ENCODE data around the gene RERE.

Gene RERE

DNA sequence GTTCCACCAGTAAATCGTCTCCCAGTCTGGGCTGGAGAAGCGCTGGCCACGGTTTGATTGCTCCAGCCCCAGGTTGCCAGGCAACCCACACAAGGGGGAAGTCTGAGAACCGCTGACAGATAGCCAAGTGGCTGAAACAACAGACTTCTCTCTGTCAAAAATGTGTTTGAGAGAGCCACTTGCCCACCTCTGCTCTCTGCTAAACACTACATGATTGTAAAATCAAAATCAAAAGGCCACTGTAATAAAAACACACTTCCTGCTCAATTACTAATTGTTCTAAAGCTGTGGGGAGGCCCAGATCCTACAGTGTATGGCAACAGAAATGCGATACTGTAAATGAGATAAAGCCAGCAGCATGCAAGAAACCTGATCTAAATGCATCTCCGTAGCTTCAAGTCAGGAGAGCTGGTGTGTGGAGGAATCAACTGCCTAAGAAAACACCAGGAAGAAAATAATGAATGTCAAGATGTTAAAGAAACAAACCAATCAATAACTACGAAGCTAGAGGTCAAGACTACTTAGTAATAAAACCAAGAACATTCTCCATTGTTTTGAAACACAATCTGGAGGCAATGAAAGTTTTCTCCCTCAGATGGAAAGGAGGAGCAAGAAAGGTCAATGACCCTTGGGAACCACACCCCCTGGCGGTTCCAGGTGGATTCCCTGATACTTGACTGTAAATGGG lies 378.3 kb downstream of the RERE start:
- peak; percentile 83 for DNase-seq
- in situ Hi-C loops (cut with MboI; ENCODE audit: low pct_unique_long_range_greater_than_20kb, low sequenced_read_pairs) = no loop called here

DNA sequence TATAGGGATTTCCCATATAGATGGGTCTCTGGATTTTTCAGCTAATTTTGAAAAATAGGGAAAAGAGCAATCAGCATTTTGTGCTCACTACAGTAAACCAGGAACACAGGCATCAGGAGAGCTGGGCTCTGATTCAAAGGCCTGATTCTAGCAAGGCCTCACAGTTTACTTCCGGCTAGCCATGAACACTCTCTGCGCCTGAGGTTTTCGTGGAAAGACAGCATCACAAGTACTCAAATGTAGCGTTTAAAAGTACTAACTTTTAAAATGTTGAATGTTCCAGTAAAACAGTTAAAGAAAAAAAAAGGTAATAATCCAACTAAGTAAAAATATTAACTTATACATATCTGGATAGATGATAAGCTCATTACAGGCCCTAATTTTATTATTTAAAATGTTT lies 379.0 kb downstream of the RERE start:
- in situ Hi-C loops (cut with MboI; ENCODE audit: low pct_unique_long_range_greater_than_20kb, low sequenced_read_pairs) = no loop called here
- DNase-seq = no peak

DNA sequence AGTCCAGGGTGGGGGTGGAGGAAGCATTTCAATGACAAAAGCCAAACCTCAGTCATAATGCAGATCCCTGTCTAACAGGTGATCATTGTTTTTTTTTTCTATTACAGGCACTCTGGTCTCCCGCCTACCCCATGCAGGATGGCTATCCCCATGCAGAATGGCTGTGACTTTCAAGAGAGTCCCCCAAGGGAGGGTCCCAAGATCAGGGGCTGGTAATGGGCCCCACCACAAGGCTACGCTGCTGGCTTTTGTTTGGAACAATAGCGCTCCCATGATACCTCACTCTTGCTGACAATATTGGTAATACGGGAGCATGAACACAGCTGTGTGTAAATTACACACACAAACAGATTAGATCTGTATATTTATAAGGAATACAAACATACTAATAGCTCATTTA lies 380.1 kb downstream of the RERE start:
- DNase-seq = no peak
- in situ Hi-C loops (cut with MboI; ENCODE audit: low pct_unique_long_range_greater_than_20kb, low sequenced_read_pairs) = no loop called here

DNA sequence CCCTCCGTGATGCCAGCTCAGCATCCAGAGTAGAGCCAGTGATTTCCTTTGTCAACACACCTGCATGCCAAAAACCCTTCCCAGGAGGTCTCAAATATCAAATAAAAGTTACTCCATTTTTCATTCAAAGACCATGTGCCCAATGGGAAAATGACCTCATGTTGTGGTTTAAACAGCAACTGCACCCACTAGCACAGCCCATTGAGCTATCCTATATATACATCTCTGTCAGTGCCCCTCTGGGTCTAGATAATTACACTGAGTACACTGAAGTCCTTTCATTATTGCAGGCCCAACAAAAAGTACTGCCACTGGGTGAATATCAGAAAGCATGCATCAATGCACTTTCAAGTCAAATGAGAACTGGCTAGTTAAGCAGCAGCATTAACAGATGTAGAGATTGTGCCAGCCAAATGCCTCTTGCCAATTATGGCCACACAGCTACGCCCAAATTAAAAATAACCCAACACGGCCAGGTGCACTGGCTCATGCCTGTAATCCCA lies 381.8 kb downstream of the RERE start:
- no peak for DNase-seq
- in situ Hi-C loops (cut with MboI; ENCODE audit: low pct_unique_long_range_greater_than_20kb, low sequenced_read_pairs) = no loop called here

DNA sequence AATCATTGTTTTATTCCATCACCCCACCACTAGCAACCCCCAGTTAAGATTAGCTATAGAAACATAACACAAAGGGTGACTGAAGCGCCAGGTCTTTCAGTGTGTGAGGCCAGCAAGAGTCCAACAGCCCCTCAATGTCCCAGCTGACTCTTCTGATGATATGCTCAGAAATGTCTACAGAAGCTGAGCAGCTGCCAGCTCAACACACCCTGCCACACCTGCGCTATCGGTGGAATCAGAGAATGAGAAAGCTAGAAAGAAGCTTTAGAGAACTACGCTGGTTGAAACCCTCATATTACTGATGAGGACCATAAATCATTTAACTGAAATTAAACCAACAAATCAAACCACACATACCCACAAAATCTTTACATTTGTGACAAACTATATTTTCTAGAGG lies 383.3 kb downstream of the RERE start:
- DNase-seq = no peak
- in situ Hi-C loops (cut with MboI; ENCODE audit: low pct_unique_long_range_greater_than_20kb, low sequenced_read_pairs) = no loop called here

DNA sequence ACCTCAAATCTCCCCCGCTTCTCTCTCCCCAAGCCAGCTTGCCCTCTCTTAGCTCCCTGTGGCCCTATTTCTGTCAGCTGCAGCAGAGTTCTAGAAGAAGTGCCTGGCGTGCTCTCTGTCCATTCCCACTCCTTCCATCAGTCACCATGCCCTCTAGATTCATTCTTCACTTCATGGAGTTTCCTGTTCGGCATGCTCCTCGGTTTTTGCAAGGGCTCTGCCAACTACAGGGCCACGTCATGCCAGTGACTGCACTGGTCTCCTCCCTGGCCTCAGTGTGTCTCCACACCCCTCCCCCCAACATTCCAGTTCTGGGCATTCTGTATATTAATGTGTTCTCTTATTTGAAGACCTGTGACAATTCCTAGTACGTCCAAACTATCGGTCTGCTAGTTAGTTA lies 385.7 kb downstream of the RERE start:
- in situ Hi-C loops (cut with MboI; ENCODE audit: low pct_unique_long_range_greater_than_20kb, low sequenced_read_pairs) = no loop called here
- DNase-seq = no peak

DNA sequence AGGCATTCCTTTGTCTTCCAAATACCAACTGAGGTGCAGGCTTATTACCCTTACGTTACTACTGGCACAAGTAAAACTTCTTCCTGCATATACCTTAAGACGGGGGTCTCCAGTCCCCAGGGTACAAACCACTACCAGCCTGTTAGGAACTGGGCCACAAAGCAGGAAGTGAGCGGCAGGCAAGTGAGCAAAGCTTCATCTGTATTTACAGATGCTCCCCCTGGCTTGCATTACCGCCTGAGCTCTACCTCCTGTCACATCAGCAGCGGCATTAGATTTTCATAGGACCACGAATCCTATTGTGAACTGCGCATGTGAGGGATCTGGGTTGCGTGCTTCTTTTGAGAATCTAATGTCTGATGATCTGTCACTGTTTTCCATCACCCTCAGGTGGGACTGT lies 386.4 kb downstream of the RERE start:
- in situ Hi-C loops (cut with MboI; ENCODE audit: low pct_unique_long_range_greater_than_20kb, low sequenced_read_pairs) = no loop called here
- peak; percentile 24 for DNase-seq

DNA sequence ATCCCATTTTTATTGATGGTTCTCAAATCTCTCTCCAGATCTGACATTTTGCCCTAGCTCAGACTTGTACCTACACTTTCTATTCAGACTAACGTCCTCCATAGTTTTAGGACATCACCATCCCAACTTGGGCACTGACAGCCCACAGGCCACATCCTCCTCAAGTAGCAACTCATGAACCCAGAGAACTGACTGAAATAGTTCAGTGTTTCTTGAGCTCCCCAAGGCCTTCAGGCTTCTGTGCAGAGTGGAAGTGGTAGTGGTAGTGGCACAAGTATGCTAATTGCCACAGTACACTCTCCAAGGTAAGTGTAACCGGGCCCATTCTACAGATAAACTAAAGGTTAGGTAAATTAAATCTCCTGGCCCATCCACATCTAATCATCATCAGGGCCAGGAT lies 387.0 kb downstream of the RERE start:
- in situ Hi-C loops (cut with MboI; ENCODE audit: low pct_unique_long_range_greater_than_20kb, low sequenced_read_pairs) = no loop called here
- no peak for DNase-seq

DNA sequence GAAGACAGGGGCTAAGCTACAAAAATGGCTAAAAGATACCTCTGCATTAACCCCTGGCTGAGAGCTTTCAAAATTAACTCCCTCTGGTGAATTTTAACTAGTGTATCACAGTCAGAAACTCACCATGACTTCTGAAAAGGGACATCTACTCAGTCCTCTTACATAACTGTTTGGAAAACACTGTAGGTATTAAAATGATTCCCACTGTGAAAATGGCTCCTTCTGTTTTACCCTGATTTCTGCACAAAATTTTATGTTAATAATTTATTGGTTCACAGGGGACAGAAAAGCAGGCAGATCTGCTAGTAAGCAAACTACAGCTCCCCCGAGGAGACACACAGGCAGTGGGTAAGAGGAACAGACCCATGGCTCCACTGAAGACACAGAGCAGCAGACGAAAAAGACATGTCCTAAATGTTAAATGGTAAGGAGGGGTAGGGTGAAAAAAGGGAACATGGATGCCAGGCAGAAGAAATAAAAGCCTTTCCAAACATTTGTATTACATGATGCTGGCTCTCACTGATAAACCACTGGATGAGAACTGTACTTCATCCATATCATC lies 387.8 kb downstream of the RERE start:
- in situ Hi-C loops (cut with MboI; ENCODE audit: low pct_unique_long_range_greater_than_20kb, low sequenced_read_pairs) = no loop called here
- DNase-seq = no peak

DNA sequence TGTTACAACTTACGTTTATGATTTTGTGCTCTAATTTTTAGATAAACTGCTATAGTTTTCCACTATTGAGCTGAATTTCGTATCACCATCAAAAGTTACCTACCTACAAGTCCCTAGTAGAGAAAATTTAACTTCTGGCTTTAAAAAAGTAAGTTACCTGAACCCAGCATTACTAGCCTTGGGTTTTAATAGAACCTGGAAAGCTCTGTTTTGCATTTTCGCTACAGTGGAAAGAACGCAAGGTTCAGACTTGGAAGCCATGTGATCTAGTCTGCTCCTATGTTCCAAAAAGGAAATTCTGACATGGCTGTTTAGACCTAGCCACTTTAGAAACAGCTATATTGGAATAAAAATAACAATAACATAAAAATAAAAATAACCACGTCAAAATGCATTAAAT lies 389.0 kb downstream of the RERE start:
- no peak for DNase-seq
- in situ Hi-C loops (cut with MboI; ENCODE audit: low pct_unique_long_range_greater_than_20kb, low sequenced_read_pairs) = no loop called here

DNA sequence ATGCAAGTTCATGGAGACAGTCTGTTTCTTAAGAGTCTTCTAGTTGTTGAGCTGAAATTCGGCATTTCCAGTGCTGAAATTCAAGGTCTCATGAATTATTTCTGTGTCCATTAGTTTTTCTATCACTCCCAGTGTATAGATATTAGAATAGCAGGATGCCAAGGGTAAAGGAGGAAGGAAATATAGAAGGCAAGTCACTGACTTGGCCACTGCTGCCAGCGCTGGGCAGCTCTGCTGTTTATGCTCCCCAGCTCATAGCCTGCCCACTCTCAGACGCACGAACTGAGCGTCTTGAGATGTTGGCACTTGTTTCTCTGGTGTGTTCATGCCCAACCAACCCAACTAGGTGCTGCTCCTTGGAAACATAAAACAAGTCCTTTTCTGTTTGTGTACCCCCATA lies 389.5 kb downstream of the RERE start:
- no peak for DNase-seq
- in situ Hi-C loops (cut with MboI; ENCODE audit: low pct_unique_long_range_greater_than_20kb, low sequenced_read_pairs) = no loop called here

DNA sequence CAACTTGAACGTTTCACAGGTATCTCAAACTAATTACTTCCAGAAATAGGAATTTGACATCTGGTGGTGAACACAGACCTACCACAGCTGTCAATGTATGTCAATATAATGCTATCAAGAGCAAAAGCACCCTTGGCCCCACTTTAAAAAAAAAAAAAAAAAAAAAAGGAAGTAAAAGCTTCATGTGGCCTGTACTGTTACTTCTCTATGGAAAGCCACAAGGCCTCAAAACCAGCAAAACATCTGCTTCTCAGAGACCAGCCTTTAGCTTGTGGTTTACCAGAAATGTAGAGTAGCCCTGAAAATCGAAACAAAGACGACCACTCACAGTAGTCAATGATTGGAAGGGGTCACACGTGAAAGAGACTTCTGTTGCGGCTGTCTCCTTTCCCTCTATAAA lies 389.9 kb downstream of the RERE start:
- in situ Hi-C loops (cut with MboI; ENCODE audit: low pct_unique_long_range_greater_than_20kb, low sequenced_read_pairs) = no loop called here
- peak; percentile 96 for DNase-seq

DNA sequence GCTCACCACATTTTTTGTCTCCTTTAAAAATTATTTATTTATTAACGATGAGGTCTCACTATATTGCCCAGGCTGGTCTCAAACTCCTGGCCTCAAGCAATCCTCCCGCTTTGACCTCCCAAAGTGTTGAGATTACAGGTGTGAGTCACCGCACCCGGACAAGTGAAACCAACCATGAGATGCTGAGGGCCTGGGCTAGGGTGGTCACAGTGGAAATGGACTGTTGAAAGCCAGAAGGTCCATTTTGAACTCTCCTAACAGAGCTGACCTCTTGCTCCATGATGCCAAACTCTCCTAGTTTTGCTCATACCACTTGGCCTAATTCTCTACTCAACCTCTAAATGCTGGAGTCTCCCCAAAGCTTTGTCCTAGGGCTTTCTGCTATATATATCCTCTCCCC lies 390.4 kb downstream of the RERE start:
- in situ Hi-C loops (cut with MboI; ENCODE audit: low pct_unique_long_range_greater_than_20kb, low sequenced_read_pairs) = no loop called here
- DNase-seq = no peak

DNA sequence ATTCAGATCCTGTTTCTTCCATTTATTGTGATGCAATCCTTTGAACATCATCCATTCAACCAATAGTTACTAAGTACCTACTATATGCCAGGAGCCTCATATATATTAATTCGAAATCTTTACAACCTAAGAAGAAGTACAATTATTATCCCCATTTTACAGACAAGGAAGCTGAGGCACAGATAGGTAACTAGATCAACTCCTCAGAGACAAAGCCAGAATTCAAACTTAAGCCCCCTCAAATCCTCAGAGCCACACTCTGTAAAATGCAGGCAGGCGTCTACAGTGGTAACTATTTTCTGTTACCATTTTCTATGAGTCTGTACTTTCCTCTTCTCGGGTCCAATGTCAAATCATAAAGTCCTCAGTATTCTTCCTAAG lies 391.7 kb downstream of the RERE start:
- DNase-seq = no peak
- in situ Hi-C loops (cut with MboI; ENCODE audit: low pct_unique_long_range_greater_than_20kb, low sequenced_read_pairs) = no loop called here

DNA sequence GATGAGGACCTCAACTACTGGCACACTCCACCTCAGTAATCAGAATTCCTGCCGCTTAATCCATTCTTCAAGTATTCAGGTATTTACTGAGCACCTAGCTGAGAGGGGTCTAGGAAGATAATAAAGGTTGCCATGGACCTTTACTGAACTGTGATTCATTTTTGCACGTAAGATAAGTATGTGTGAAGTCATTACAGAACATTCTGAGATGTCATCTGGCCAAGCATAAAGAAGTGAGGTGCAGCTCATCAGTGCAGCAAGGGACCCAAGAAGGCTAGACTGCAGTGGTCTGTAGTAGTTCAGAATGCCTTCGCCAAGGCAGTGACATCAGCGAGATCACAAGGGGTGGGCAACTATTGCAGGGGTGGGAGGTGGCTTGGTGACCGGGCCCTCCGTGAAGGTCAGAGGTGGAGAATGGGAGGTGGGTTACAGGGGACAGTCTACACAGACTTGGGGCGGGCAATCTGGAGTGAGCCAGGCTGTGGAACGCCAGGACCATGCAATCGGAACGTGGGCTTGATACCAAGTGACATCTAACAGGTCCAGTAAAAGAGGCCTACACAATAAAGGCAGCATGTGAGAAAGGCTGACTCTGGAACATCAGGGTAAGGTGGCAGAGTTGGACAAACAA lies 392.2 kb downstream of the RERE start:
- no peak for DNase-seq
- in situ Hi-C loops (cut with MboI; ENCODE audit: low pct_unique_long_range_greater_than_20kb, low sequenced_read_pairs) = no loop called here

DNA sequence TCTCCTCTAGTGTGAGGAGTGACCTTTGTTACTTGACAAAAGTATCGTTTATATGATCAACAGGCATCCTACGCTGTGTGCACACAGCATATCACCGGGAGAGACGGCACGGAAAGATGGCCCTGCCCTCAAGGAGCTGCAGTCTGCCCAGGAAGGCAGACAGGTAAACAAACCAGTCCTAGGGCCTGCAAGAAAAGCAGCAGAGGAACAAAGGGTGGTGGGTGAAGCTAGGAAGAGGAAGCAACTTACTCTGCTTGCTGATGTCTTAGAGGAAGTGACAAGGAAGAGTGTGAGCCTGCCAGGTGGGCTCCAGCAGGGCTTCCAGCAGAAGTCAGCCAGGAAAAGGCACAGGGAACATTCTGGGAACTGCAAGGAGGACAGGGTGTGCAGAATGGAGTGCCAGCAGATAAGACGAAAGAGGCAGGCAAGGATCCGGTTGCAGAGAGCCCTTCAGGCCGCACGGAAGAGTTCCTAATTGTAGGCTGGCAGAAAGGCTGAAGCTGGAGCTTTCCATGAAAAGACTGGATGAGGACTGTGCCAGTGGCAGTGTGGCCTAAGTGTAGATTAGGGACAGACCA lies 392.8 kb downstream of the RERE start:
- in situ Hi-C loops (cut with MboI; ENCODE audit: low pct_unique_long_range_greater_than_20kb, low sequenced_read_pairs) = no loop called here
- DNase-seq = peak; percentile 75

DNA sequence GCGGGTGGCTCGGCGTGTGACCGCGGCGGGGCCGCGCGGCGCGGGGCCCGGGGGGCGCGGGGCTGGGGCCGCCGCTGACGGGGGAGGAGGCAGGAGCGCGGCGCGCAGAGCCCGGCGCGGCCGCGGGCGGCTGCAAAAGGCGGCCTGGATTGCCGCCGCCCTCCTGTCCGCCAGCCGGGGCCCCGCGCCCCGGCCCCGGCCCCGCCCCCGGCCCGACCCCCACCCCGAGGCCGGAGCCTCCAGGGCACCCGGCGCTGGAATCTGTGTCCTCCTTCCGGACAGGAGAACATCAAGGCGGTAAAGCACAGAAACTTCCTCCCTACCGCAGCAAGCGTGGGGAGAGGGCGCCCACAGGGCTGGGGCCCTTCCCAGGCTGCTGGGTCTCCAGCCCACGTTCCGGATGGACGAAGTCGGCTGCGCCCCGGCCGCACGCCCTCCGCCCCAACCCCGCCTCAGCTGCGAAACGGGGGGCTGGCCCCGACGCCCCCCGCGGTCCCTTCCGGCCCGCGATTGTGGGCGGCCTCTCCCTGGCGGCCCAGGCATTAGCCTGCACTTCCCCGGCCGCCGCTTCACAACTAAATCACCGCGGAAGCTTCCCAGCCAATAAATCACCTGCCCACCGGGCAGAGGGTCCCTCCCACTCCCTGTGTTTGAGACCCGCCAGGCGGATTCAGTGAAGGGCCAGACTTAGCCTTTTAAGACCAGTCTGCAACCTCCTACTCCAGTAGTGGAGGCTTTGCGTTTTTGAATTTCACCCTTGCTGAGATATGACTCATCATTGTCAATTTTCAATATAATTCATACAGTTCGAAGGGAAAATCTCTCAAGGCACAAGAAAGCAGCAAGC lies 393.5 kb downstream of the RERE start:
- in situ Hi-C loops (cut with MboI; ENCODE audit: low pct_unique_long_range_greater_than_20kb, low sequenced_read_pairs) = no loop called here
- DNase-seq = peak; percentile 40

DNA sequence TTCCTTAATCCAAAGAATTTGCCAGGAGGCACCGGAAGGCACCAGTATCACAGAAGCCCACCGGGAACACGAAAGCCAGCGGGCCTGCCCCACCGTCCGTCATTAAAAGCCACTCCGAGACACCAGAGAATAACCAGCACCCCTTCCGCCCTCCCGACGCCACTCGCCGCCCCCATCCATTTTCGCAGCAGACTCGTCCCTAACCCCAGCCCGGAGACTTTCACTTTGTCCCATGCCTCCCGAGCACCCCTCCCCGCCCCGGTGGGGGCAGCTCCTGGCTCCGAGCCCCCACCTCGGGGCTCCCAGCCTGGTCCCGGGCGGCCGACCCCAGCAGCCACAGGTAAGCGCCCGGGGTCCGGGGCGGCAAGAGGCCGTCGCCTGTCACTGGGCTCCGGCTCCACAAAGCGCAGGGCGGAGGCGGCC lies 394.2 kb downstream of the RERE start:
- in situ Hi-C loops (cut with MboI; ENCODE audit: low pct_unique_long_range_greater_than_20kb, low sequenced_read_pairs) = no loop called here
- peak; percentile 11 for DNase-seq

DNA sequence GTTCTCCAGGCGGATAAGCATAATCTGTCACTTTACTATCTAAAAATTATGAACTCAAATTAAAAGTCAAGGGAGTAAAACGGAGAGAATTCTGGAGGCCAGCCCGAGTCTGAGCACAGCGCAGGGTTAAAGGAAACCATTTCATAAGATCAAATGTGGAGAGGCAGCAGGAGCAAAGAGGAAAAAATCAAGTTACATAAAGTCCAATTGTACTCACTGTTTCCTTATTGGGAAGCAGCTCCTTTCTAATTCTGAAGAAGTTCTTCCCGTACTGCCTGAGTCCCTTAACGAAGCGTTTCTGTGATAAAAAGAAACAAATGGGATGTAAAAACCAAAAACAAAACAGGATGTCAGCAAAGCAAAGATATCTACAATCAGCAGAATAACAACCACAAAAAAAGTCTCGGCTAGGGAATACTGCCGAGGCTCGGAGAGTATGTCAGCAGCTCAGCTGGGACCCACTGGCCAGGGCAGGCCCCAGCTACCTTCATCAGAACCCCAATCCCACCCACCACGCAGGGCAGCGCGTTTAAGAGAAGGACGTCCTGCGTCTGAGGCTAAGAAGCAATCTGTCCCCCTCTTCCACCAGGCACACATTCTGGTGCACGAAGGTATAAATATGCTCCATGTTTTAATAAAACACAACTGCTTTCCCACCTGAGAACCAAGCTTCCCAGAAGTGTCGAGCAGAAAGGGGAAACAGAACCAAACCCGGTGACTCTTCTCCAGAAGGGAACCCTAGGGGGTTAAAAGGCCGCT lies 394.8 kb downstream of the RERE start:
- no peak for DNase-seq
- in situ Hi-C loops (cut with MboI; ENCODE audit: low pct_unique_long_range_greater_than_20kb, low sequenced_read_pairs) = no loop called here

All from KBM-7 (cell line).